ENCODE results near the gene TUT7.

The TUT7 gene

DNA sequence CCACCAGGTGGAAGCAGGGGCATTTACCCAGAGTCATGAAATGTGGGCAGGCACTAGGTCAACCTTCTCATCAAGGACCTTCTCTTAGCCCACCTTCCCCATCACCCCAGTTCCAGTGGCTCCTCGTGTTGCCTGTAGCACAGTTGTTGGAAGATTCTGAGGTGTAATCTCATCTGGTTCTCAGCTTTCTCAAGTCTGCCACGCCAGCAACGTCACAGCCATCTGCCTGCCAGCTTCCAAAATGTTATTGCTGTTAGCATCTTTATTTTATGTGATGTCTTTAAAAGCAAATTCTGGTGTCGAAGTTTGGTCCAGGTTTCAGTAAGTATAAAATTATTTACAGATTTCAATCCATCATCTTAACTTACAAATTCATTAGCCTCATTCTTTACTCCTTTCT is 105.5 kb downstream of the TUT7 start:
- DNase-seq = no peak

DNA sequence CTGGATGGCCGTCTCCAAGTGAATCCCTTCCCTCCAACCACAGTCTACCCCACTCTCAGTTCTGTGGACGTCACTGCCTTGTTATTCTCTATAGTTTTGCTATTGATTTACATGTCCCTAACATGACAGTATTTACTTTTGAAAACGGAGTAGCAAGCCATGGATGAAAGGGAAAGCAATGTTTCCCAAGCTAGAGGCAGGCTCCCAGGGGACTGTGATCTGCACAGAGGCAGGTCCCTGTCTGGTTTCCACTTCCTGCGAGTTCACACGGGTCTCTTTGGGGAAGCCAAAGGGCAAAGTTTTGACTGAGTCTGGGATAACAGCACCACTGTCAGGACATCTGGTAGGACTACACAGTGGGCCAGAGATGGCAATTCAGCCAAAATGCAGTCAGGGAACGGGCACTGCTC is 107.5 kb downstream of the TUT7 start:
- no peak for DNase-seq

DNA sequence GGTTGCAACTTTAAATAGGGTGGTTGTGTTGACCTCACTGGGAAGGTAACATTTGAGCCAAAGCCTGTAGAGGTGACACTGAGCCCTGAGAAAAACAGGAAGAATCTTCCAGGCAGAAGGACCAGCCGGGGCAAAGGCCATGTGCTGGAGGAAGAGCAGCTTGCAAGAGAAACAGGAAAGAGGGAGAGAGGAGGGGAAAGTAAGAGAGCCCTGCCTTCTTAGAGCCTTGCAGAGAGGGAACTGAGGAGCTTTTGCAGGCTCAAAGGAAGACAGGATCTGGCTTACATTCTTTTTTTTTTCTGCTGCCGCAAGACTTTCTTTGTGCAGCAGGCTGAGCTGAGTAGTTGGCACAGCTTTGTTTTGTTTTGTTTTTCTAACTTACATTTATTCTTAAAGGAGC is 112.1 kb downstream of the TUT7 start:
- no peak for DNase-seq

DNA sequence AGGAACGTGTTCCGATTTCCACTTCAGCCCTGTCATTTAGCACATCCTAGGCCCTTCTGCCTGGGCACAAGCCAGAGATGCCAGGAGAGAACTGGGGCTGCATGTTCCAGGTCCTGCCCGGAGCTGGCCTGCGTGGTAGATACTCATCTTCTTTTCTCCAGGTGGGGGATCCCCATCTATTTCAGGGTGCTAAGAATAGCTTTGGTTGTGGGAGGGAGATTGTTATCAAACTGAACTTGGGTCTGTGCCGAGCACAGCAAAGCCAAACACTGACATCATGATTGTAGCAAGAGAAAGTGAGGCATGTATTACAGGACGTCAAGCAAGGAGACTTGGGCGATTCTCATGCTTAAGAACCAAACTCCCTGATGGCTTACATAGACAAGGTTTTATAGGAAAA is 113.0 kb downstream of the TUT7 start:
- DNase-seq = no peak

DNA sequence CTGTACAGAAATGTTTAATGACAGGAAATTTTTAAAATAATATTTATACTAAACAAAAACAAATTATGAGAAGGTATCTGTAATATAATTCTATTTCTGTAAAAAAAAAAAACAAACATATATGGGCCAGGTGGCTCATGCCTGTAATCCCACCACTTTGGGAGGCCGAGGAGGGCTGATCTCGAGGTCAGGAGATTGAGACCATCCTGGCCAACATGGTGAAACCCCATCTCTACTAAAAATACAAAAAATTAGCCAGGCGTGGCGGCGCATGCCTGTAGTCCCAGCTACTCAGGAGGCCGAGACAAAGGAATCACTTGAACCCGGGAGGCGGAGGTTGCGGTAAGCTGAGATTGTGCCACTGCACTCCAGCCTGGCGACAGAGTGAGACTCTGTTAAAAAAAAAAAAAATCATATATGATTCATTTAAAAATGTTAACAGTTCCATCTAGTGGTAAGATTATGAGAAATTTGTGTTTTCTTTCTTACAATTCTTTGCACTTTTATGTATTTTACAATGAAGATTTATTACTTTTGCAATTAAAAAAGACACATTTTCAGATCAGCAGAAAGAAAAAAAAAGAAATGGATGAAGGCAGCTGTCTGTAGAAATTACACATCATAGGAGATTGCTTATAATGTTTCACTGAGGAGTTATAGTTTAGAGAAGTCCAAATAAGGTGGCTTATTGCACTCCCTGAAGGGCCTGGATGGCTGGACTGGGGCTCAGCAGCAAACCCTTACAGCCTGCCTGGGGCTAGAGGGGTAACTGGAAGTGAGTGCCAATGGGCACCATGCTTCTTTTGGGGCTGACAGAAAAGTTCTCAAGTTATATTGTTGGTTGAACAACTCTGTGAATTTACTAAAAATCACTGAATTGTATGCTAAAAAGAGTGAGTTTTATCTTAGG is 115.1 kb downstream of the TUT7 start:
- no peak for DNase-seq
